Activated CD4-positive, alpha-beta T cell treated with anti-CD3 and anti-CD28 coated beads, Interleukin-2, amount 50 U/mL, for 4 hours (primary cell): ENCODE data around the gene CCDC152.
"Not testable (repeated sequence)": the region's sequence is repeated elsewhere in the genome, so short reads cannot be mapped to it uniquely, and the experiment has no call there.

Source experiments
- DNase-seq, 2 experiments: peaks; one replicate each; pipeline ENCODE4 v3.0.0-alpha.2; 2020

Gene CCDC152, protein sequence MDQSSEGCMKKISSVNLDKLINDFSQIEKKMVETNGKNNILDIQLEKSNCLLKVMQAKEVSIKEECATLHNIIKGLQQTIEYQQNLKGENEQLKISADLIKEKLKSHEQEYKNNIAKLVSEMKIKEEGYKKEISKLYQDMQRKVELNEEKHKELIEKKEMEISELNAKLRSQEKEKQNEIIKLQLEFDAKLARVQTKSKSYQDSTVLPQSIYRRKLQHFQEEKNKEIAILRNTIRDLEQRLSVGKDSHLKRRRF

DNA sequence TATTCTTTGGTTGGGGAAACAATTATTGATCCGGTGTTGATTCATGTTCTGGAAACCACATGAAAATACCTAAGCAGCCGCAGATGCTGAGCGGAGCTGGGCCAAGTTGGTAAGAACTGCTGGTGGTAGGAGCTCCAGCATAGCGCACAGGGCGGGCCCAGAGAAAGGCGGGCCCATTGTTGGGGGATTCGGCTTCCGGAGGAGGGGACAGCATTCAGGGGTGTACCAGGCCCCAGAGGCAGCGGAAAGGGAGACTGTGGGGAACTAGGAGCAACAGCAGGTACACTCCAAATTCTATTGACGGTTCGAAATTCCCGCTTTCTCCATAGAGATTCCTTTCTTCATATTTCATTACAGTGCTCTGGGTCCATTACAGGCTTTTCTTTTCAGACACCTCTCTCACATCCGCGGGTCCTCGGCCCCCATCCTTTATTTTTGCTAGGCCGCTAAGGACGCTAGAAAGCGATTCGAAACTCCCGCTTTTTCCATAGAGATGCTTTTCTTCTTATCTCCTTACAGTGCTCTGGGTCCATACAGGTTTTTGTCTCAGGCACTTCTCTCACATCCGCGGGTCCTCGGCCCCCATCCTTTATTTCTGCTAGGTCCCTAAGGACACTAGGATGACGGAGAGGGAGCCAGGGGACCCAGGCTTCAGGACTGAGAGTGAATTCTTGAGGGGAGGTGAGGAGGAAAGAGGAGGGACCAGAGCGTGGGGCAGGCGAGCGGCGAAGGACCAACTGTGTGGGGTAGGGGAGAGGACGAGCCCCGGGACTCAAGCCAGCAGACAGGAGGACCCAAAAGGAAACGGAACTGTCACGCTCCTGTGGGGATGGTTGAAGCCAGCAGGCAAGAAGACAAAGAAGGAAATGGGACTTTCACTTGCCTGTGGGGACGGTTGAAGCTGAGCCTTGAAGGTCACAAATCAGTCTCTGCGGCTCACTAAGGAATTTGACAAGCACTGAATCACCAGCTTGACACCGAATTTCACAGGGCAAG lies at the start of gene CCDC152:
TSS of gene CCDC152 (plus strand) at position 213 of the 996 bp plus-strand sequence. CDS start 2,304 bp downstream, outside the sequence.
- DNase-seq = peak; percentile 45 to 46

DNA sequence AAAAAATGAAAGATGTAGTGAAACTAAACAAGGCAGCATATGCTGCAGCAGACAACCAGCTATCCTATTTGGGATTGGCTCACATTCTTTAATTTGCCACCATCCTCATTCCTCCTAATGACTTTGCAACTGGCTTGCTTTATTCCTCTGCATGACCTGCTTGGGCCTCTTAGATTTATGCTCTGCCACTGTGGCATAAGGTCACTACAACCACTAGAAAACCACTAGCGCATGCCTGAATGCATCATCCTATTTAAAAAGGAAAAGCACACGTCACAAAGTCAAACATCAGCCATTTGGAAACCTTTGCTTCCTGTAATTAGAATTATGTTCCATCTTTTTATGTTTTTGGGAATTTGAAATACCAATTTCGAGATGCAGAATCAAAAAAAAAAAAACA lies 40.8 kb upstream of the CCDC152 start:
- no peak for DNase-seq

DNA sequence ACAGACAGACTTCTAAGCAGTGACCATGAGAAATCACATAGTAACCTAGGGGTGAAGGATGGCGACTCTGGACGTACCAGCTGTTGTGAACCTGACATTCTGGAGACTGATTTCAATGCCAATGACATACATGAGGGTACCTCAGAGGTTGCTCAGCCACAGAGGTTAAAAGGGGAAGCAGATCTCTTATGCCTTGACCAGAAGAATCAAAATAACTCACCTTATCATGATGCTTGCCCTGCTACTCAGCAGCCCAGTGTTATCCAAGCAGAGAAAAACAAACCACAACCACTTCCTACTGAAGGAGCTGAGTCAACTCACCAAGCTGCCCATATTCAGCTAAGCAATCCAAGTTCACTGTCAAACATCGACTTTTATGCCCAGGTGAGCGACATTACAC lies 38.0 kb upstream of the CCDC152 start:
- DNase-seq = no peak

DNA sequence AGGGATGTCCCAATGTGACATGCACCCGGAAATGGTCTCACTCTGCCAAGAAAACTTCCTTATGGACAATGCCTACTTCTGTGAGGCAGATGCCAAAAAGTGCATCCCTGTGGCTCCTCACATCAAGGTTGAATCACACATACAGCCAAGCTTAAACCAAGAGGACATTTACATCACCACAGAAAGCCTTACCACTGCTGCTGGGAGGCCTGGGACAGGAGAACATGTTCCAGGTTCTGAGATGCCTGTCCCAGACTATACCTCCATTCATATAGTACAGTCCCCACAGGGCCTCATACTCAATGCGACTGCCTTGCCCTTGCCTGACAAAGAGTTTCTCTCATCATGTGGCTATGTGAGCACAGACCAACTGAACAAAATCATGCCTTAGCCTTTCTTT lies 37.6 kb upstream of the CCDC152 start:
- DNase-seq = no peak

DNA sequence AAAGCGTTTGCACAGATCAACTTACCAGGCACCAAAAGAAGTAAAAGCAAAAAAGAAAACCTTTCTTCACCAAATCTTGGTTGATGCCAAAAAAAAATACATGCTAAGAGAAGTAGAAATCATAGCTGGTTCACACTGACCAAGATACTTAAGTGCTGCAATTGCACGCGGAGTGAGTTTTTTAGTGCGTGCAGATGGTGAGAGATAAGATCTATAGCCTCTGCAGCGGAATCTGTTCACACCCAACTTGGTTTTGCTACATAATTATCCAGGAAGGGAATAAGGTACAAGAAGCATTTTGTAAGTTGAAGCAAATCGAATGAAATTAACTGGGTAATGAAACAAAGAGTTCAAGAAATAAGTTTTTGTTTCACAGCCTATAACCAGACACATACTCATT lies 36.4 kb upstream of the CCDC152 start:
- DNase-seq = no peak

DNA sequence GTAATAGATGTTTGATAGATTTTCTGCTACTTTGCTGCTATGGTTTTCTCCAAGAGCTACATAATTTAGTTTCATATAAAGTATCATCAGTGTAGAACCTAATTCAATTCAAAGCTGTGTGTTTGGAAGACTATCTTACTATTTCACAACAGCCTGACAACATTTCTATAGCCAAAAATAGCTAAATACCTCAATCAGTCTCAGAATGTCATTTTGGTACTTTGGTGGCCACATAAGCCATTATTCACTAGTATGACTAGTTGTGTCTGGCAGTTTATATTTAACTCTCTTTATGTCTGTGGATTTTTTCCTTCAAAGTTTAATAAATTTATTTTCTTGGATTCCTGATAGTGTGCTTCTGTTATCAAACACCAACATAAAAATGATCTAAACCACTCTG lies 35.1 kb upstream of the CCDC152 start:
- no peak for DNase-seq

DNA sequence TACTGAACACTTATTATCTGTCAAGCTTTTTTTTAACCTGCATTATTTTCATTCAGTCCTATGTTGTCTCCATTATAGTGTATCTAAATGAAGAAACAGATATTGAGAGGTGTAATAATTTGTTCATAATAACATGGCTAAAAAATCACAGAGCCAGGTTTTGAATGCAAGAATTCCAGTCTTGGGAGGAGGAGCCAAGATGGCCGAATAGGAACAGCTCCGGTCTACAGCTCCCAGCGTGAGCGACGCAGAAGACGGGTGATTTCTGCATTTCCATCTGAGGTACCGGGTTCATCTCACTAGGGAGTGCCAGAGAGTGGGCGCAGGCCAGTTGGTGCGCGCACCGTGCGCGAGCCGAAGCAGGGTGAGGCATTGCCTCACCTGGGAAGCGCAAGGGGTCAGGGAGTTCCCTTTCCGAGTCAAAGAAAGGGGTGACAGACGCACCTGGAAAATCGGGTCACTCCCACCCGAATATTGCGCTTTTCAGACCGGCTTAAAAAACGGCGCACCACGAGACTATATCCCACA lies 22.0 kb upstream of the CCDC152 start:
- not testable (repeated sequence) for DNase-seq

DNA sequence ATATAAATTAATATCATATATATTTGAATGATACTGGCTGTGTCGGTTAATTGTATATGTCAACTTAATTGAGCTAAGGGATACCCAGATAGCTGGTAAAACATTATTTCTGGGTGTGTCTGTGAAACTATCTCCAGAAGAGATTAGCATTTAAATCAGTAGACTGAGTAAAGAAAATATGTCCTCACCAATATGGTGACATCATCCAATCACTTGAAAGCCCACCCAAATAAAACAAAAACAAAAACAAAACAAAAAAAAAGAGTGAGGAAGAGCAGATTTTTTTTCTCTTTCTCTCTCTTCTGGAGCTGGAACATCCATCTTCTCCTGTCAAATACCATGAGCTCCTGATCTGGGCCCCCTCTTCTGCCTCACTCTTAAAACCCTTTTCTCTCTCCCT lies 15.7 kb upstream of the CCDC152 start:
- DNase-seq = no peak

DNA sequence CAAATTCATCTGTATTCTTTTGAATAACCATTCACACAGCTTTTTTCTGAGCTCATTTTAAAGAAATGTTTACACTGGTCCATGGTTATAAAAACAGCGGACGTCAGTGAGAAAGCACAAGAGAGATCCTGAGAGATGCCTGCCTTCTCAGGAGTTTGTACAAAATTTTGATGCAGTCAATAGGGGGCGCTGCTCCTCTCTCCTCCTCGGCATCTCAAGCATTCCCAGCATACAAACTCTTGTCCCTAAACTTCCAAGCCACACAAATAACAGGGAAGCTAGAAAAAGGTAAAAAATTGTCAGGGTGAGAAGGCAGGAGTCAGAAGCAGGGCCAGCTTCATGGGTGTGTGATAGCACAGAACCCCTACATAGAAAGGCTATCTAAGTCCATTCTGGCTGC lies 11.2 kb upstream of the CCDC152 start:
- no peak for DNase-seq

DNA sequence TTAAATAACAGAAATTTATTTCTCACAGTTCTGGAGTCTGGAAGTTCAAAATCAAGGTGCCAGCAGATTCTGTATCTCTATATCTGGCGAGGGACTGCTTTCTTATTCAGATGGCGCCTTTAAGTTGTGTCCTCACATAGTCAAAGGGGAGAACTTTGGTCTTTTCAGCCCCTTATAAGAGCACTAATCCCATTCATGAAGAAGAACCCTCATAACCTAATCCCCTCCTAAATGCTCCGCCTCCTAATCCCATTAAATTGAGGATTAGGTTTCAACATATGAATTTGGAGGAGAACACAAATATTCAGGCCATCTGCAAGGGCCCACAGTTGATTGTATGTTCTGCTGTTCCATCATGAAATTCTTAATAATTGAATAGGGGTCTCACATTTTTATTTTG lies 10.8 kb upstream of the CCDC152 start:
- DNase-seq = no peak

DNA sequence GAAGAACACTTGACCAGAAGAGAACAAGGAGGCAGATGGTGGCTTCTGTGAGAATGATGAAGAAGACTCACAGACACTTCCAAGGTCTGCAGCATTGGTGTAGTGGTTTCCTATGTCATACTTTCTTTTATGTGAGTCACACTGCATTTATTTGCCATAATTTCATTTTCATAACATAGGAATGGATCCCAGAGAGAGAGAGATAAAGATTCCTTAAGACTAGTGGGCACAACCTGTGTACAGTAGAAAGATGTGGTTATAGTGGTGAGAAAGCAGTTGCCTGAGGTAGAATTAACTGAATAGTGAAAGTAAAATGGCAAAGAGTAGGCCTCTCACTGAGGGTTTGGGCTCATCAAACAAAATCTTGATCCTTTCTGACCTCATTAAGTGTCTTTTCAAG lies 7.6 kb upstream of the CCDC152 start:
- no peak for DNase-seq

DNA sequence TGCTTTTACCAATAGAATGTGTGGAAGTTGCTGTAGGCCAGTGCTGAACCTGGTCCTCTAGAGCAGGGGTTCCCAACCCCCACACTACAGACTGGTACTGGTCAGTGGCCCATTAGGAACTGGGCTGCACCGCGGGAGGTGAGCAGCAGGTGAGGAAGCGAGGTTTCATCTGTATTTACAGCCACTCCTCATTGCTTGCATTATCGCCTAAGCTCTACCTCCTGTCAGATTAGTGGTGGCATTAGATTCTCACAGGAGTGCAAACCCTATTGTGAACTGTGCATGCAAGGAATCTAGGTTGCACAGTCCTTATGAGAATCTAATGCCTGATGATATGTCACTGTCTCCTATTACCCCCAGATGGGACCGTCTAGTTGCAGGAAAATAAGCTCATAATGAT lies 6.1 kb upstream of the CCDC152 start:
- no peak for DNase-seq

DNA sequence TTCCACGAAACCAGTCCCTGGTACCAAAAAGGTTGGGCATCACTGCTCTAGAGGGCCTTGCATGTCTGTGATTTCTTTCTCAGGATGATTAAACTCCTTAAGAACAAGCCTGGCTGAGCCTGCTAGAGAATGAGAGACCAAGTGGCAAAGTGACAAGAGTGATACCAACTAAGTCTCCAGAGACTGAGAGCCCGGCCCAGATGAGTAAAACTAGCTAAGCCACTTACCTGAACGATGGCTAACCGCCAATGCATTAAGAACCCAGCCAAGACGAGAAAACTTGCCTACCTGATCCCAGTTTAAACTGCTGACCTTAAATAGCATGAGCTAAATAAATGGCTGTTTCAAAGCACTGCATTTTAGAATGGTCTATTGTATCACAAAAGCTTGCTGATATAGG lies 5.6 kb upstream of the CCDC152 start:
- no peak for DNase-seq

DNA sequence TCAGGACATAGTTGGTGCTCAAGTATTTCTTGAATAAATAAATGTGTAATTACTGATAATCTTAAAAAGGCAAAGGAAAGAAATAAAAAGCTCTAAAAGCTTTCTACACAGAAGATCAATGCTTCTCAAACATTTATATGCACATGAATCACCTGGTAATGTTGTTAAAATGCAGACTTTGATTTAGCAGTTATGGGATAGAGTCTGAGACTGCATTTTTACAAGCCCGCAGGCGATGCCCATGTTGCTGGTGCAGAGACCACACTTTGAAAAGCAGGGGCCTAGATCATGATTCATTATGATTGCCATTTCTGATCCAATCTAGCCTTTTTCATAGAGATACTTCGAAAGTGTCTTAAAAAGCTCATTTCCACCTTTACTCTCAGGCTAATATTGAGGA lies 3.5 kb upstream of the CCDC152 start:
- no peak for DNase-seq

DNA sequence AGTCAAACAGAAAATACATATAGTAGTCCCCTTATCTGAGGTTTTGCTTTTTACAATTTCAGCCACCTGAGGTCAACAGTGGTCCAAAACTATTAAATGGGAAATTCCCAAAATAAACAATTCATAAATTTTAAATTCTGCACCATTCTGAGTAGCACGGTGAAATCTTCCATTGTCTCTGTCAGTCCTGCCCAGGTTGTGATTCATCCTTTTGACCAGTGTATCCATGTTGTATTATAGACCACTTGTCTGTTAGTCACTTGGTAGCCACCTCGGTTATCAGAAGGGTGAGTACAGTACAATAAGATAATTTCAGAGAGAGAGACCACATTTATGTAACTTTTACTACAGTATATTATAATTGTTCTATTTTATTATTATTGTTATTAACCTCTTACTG lies 2.8 kb downstream of the CCDC152 start:
- DNase-seq = no peak

DNA sequence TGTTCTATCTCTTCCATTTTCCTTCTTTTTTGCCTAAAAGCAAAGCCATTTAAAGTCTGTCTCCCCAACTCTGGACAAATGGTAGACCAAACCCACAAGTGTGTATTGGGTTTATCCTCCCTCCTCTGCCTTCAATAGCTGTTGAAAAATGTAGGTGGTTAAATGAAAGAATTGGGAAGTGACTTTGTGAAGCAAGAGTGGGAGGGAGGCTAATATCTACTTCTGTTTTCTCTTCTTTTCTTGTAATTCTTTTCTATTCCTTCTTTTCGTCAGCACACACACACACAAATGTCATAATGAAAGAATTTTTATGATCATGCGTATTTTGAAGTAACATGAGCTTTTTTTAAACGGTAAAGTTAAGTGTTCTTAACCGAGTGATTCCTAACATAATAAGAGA lies 3.8 kb downstream of the CCDC152 start:
- no peak for DNase-seq

DNA sequence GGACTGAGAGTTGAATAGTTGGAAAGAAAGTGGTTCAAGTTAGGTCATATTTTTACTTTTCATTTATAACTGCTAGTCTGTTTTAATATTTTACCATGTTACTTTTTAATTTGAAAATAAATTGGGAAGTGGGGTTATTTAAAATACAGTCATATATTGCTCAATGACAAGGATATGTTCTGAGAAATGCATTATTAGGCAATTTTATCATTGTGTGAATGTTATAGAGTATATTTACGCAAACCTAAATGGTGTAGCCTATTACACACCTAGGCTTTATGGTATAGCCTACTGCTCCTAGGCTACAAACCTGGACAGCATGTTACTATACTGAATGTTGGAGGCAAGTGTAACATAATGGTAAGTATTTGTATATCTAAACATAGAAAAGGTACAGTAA lies 5.2 kb downstream of the CCDC152 start:
- no peak for DNase-seq

DNA sequence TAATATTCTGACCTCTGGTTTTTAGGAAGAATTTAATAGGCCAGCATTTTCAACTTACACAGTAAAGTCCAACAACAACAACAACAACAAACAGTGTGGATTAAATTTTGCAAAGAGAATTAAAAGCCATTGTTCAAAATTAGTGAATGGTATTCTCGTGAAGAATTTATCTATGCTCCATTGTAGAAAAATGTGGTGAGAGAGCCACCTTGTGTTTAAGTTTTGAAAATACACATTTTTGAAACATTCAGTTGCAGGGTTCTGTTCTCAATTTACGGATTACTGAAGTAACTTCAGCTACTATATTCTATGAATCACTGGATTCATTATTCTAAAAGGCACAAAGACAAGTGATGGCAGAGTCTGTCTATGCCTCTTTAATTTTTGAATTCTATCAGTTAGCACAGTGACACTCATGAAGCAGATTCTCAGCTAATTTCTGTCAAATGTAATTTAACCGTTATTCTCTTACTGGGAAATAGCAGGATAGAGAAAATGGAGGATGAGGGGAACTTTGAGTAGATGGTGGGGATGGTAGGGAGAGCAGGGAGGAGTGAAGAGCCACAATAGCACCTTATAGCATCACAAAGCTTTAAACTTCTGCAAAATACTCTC lies 11.0 kb downstream of the CCDC152 start:
- no peak for DNase-seq

DNA sequence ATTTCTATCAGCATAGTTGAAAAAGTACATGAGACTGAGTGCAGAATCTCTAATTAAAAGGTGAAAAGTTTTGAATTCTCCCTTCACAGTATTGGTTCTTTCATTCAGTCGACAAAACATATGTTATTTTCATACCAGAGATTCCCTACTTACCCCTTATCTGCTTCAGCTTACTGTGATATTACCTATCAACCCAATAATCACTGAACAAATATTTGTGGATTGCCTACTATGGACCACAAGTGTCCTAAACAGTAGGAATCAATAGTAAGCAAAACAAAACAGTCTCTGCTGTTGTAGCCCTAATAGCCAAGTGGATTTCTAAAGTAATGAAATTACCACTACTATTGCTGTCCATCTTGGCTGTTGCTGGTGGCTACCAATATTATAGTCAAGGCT lies 11.5 kb downstream of the CCDC152 start:
- DNase-seq = no peak

DNA sequence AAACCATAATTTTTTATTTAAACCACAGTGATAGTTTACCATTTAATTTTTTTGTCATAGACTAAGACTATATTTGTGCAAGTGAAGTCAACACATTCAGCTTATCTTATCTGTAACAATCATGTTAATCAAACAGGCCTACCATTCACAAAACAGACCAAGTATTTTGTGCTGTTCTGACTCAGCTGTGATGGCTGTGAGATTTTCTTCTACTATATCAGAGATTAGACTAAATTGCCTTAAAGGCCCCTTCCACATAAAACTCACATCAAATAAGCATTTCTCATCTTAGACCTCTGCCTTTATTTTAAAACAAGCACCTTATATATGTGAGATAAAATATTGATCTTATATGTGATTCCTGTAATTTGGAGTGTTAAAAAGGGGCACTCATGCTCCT lies 13.4 kb downstream of the CCDC152 start:
- no peak for DNase-seq

DNA sequence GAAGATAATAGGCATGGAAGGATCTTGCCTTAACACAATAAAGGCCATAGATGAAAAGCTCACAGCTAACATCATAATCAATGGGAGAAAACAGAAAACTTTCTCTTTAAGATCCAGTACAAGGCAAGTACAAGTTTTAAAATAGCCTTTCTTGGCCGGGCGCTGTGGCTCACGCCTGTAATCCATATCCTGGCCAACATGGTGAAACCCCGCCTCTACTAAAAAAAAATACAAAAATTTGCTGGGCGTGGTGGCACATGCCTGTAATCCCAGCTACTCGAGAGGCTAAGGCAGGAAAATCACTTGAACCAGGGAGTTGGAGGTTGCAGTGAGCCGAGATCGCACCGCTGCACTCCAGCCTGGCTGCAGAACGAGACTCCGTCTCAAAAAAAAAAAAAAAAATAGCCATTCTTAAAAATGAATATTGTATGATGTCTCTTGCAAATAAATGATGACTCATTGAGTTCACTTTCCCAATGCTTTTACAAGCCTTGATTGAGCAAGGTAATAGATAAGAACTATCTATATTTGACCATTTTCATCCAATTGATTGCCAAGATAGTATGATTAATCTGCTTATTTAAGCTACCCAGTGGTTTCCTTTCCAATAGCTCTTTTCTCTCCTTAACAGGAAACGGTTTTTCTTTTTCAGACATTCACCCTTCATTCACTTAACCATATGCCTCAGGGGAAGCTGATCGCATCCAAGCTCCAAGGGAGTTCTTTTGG lies 15.8 kb downstream of the CCDC152 start:
- DNase-seq = no peak

DNA sequence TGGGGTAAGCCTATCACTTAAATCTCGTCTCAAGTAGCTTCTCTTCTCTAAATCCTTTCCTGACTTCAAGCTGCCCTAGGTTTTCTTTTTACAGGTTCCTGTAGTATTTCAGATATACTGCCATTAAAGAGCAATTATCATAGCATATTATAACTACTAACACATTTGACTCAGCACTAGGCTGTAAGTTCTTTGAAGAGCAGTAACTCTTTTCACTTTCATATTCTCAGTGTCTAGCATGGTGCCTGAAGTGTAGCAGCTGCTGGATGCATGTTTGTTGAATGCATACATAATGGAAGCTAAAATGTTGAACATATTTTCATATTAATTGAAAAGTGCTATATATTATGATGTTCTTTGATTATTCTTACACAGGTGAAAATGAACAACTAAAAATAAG lies 22.5 kb downstream of the CCDC152 start:
- no peak for DNase-seq

DNA sequence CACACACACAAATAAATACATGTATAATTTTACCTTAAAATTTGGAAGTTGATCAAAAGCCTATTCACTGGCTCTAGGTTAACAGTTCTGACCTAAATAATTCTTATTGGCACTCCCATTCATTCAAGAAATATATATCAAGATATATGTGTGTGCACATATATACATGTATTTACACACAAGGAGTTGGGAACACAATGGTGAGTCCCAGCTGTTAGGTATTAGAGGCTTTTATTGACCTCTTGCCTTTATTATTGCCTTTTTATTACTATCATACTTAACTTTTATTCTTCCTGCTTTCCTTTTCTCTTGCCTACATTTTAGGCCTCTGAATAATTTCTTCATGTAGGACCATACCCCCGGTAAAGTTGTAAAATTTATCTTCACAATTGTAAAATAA lies 25.0 kb downstream of the CCDC152 start:
- DNase-seq = no peak
